Measurements from ENCODE around the gene GPR148. TPM values are rescaled to one million over a fixed set of nuclear protein-coding genes. Genes with fewer than 3 reads are reported as not detected.
"Not testable (repeated sequence)": the region's sequence is repeated elsewhere in the genome, so short reads cannot be mapped to it uniquely, and the experiment has no call there.

The GPR148 gene
- total RNA-seq, 3 donors from 2014 or later: not detected

DNA sequence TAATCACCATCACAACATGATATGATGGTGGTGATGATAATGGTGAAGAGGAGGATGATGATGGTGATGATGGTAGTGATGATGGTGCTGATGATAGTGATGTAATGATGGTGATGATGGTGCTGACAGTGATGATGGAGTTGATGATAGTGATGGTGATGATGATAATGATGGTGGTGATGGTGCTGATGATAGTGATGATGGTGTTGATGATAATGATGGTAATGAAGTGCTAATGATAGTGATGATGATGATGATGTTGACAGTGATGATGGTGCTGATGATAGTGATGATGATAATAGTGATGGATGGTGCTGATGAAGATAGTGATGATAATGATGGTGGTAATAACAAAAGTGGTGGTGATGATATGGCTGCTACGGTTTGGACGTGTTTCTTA lies 4.4 kb upstream of the GPR148 start:
- H3K9me3 ChIP-seq: no peaks in the 10 kb centered on the region
- intact Hi-C loops (cut with DNase I, micrococcal nuclease): no loop called here
- no peak for TF ChIP-seq CTCF (IDR thresholded peaks at IDR 0.05)
- no peaks in the 10 kb centered on the region for H3K36me3 ChIP-seq (ENCODE audit: low read depth)
- ATAC-seq (no peak), DNase-seq (no peak)
- H3K4me3 ChIP-seq: no peak overlapping the region
- H3K4me1 ChIP-seq (ENCODE audit: low read depth): peaks cover 12% of the 10 kb centered on the region

- Histone ChIP-seq H3K9me3 (no peaks in the 10 kb centered on the region), H3K4me3 (no peak overlapping the region), H3K4me1 (ENCODE audit: low read depth) (peaks cover 12% of the 10 kb centered on the region), H3K36me3 (ENCODE audit: low read depth) (no peaks in the 10 kb centered on the region)
- TF ChIP-seq CTCF (IDR thresholded peaks at IDR 0.05): no peak
- intact Hi-C loops (cut with DNase I, micrococcal nuclease): no loop called here
- no peak for ATAC-seq
- DNase-seq: no peak
Measured at GRCh38 chr2:130726614-130727180, 2.2 kb upstream of the GPR148 start.

DNA sequence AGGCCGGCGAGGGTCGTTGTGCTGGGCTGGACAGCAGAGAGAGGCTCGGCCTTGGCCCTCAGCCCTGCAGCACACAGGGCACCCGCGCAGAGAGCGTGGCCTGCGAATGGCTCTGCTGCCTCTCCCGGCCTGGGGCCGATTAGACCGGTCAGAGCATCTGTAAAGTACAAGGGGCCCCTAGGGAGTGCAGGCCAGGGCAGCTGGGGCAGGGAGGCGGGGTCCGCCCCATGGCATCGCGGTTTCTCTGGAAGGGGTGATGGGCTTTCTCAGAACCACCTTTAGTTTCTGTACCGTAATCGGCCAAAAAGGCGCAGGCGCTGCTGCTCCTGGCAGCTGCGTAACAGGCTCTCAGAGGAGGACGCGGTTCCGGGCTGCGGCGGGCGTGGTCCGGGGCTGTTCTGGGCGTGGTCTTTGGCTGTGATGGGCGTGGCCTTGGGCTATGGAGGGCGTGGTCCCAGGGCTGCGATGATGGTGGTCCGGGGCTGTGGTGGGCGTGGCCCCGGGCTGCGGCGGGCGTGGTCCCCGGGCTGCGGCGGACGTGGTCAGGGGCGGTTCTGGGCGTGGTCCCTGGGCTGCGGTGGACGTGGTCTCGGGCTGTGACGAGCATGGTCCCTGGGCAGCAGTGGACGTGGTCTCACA lies 1.5 kb upstream of the GPR148 start:
- peaks cover 12% of the 10 kb centered on the region for H3K4me1 ChIP-seq (ENCODE audit: low read depth)
- H3K36me3 ChIP-seq (ENCODE audit: low read depth): no peaks in the 10 kb centered on the region
- DNase-seq: peak; percentile 86 to 88 (median 86)
- no peak for TF ChIP-seq CTCF (IDR thresholded peaks at IDR 0.05)
- H3K4me3 ChIP-seq: no peak overlapping the region
- intact Hi-C loops (cut with DNase I, micrococcal nuclease): no loop called here
- peak; percentile 96 for ATAC-seq
- H3K9me3 ChIP-seq: no peaks in the 10 kb centered on the region

DNA sequence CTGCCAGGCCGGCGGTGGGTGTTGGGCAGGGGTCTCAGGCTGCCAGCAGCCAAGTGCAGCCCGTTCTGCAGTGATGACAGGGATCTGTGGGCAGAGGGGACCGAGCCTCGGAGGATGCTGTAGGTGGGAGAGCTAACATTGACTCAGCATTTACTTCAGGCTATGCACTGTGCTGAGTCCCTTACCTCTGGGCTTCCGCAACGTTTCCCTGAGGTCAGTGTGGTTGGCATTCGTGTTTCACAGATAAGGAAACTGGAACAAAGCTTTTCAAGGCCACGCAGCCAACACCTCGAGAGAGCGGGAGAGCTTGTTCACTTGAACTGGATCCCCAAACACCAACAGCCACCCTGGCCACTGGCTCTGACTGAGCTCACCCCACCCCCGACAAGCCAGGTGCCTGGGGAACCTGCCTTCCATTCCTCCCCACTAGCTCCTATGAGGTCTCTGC lies 839 bp upstream of the GPR148 start:
- Histone ChIP-seq H3K4me1 (ENCODE audit: low read depth) (peaks cover 12% of the 10 kb centered on the region), H3K4me3 (no peak overlapping the region), H3K36me3 (ENCODE audit: low read depth) (no peaks in the 10 kb centered on the region), H3K9me3 (no peaks in the 10 kb centered on the region)
- intact Hi-C loops (cut with DNase I, micrococcal nuclease): no loop called here
- no peak for TF ChIP-seq CTCF (IDR thresholded peaks at IDR 0.05)
- DNase-seq: no peak
- ATAC-seq: peak; percentile 48

DNA sequence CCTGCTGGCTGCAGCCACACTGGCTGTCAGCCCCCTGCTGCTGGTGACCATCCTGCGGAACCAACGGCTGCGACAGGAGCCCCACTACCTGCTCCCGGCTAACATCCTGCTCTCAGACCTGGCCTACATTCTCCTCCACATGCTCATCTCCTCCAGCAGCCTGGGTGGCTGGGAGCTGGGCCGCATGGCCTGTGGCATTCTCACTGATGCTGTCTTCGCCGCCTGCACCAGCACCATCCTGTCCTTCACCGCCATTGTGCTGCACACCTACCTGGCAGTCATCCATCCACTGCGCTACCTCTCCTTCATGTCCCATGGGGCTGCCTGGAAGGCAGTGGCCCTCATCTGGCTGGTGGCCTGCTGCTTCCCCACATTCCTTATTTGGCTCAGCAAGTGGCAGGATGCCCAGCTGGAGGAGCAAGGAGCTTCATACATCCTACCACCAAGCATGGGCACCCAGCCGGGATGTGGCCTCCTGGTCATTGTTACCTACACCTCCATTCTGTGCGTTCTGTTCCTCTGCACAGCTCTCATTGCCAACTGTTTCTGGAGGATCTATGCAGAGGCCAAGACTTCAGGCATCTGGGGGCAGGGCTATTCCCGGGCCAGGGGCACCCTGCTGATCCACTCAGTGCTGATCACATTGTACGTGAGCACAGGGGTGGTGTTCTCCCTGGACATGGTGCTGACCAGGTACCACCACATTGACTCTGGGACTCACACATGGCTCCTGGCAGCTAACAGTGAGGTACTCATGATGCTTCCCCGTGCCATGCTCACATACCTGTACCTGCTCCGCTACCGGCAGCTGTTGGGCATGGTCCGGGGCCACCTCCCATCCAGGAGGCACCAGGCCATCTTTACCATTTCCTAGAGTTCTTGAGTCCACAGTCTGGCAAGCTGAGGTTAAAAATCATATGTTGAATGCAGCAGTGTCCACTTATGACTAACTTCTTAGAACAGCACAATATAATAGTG lies 741 bp downstream of the GPR148 start:
- Histone ChIP-seq H3K4me1 (ENCODE audit: low read depth) (peaks cover 12% of the 10 kb centered on the region), H3K4me3 (no peak overlapping the region), H3K9me3 (no peaks in the 10 kb centered on the region), H3K36me3 (ENCODE audit: low read depth) (no peaks in the 10 kb centered on the region)
- TF ChIP-seq CTCF (IDR thresholded peaks at IDR 0.05): no peak
- DNase-seq (no peak), ATAC-seq (no peak)
- intact Hi-C loops (cut with DNase I, micrococcal nuclease): no loop called here

GRCh38 chr2:130732257-130732656 lies 3.4 kb downstream of the GPR148 start:
- H3K4me1 ChIP-seq (ENCODE audit: low read depth); H3K4me3 ChIP-seq; intact Hi-C loops (cut with DNase I, micrococcal nuclease); H3K36me3 ChIP-seq (ENCODE audit: low read depth); DNase-seq; H3K9me3 ChIP-seq; ATAC-seq: not testable (repeated sequence)
